Measurements from ENCODE around the gene TMEM170A.

Gene TMEM170A

GRCh38 chr16:75472908-75473877, 8.7 kb upstream of the TMEM170A start:
- TF ChIP-seq TAF1 (IDR thresholded peaks at IDR 0.05; ENCODE audit: low read depth) (no peak), EP300 (IDR thresholded peaks at IDR 0.05; ENCODE audit: borderline replicate concordance) (no peak), USF1 (IDR thresholded peaks at IDR 0.05) (no peak), ZBTB7A (IDR thresholded peaks at IDR 0.05; ENCODE audit: low read depth) (no peak), TCF12 (IDR thresholded peaks at IDR 0.05; ENCODE audit: low read depth) (no peak), NFIC (IDR thresholded peaks at IDR 0.05) (no peak), TEAD4 (IDR thresholded peaks at IDR 0.05) (no peak), YY1 (IDR thresholded peaks at IDR 0.05; ENCODE audit: low read depth) (no peak), RAD21 (IDR thresholded peaks at IDR 0.05; ENCODE audit: low read depth) (no peak), CEBPB (IDR thresholded peaks at IDR 0.05) (no peak), EGR1 (IDR thresholded peaks at IDR 0.05) (no peak)
- TF ChIP-seq, protein P1, sequence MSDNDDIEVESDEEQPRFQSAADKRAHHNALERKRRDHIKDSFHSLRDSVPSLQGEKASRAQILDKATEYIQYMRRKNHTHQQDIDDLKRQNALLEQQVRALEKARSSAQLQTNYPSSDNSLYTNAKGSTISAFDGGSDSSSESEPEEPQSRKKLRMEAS (IDR thresholded peaks at IDR 0.05), result no peak

DNA sequence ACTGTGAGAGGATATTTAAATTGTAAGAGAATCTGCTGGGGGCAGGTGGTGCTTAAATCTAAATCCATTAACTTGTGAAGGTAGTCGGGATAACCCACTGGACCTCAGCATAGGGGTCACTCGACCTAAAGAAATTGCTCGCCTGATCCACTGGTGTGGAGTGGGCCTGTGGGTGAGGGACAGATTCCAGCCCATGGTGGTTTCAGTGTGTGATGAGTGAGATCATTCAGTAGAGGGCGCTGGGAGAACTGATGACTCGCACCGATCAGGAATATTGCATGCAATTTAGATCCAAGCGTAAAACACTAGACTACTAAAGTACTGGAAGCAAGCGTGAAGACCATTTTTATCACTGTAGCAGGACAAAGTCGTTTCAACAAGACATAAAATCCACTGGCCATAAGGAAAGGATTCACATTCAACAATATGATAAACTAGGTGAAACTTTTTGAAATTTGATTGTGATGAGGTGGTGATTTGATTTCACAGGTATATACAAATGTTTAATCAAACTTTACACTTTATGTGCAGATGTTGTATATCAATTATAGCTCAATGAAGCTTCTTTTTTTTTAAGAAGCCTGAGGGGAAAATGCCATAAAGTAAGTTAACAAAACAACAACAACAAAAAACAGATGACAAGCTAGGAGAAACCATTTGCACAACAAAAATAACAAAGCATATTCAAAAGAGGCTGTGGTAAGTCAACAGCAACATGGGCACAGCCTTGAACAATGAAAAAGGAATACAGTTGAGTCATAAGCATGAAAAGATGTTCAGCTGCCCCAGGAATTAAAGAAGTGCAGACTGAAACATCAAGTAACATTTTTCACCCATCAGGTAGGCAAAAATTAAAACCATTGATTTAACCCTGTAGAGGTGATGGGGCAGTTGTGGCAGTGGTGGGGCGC, 7.5 kb upstream of the TMEM170A start:
- TF ChIP-seq, protein P1 (IDR thresholded peaks at IDR 0.05), result no peak; the same call in 1 of the 2 replicates
- TF ChIP-seq CREB1 (IDR thresholded peaks at IDR 0.05; ENCODE audit: low read depth) (no peak), TEAD4 (IDR thresholded peaks at IDR 0.05) (peak; percentile 36; the same call in 1 of the 2 replicates), EGR1 (IDR thresholded peaks at IDR 0.05) (no peak), CEBPB (IDR thresholded peaks at IDR 0.05) (no peak), REST (IDR thresholded peaks at IDR 0.05; ENCODE audit: low read depth) (no peak), EP300 (IDR thresholded peaks at IDR 0.05; ENCODE audit: borderline replicate concordance) (no peak), YY1 (IDR thresholded peaks at IDR 0.05; ENCODE audit: low read depth) (no peak), RAD21 (IDR thresholded peaks at IDR 0.05; ENCODE audit: low read depth) (peak; percentile 96), ZBTB7A (IDR thresholded peaks at IDR 0.05; ENCODE audit: low read depth) (no peak), NFIC (IDR thresholded peaks at IDR 0.05) (no peak), TCF12 (IDR thresholded peaks at IDR 0.05; ENCODE audit: low read depth) (no peak), TAF1 (IDR thresholded peaks at IDR 0.05; ENCODE audit: low read depth) (no peak), USF1 (IDR thresholded peaks at IDR 0.05) (no peak), FOXM1 (IDR thresholded peaks at IDR 0.05; ENCODE audit: borderline replicate concordance, low read depth) (no peak)

- TF ChIP-seq FOXM1 (IDR thresholded peaks at IDR 0.05; ENCODE audit: borderline replicate concordance, low read depth), result no peak
- no peak for TF ChIP-seq CREB1 (IDR thresholded peaks at IDR 0.05; ENCODE audit: low read depth)
- no peak for TF ChIP-seq EP300 (IDR thresholded peaks at IDR 0.05; ENCODE audit: borderline replicate concordance)
- no peak for TF ChIP-seq TAF1 (IDR thresholded peaks at IDR 0.05; ENCODE audit: low read depth)
- no peak for TF ChIP-seq TEAD4 (IDR thresholded peaks at IDR 0.05)
- no peak for TF ChIP-seq CEBPB (IDR thresholded peaks at IDR 0.05)
- no peak for TF ChIP-seq YY1 (IDR thresholded peaks at IDR 0.05; ENCODE audit: low read depth)
- TF ChIP-seq USF1 (IDR thresholded peaks at IDR 0.05), result no peak
- no peak for TF ChIP-seq NFIC (IDR thresholded peaks at IDR 0.05)
- TF ChIP-seq RAD21 (IDR thresholded peaks at IDR 0.05; ENCODE audit: low read depth), result no peak
- no peak for TF ChIP-seq REST (IDR thresholded peaks at IDR 0.05; ENCODE audit: low read depth)
- no peak for TF ChIP-seq EGR1 (IDR thresholded peaks at IDR 0.05)
- TF ChIP-seq, protein P1 (IDR thresholded peaks at IDR 0.05), result no peak
- no peak for TF ChIP-seq ZBTB7A (IDR thresholded peaks at IDR 0.05; ENCODE audit: low read depth)
- no peak for TF ChIP-seq TCF12 (IDR thresholded peaks at IDR 0.05; ENCODE audit: low read depth)
These were observed 2.3 kb upstream of the TMEM170A start for GRCh38 chr16:75466760-75467159.

DNA sequence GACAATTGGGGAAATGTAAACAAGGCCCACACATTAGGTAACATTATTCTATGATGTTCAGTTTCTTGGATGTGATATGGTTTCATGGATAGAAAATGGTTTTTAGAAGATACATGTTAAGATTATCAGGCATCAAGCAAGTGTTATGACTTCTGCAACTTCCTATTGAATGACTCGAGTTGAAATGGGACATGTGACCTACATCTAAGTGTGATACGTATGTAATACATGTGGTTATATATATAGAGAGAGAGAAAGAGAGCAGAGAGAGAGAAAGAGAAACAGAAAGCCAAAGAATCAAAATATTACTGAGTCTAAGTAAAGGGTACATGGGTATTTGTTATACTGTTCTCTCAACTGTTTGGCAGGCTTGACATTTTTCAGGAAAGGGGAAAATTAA, 1.7 kb downstream of the TMEM170A start:
- TF ChIP-seq TEAD4 (IDR thresholded peaks at IDR 0.05), result no peak
- TF ChIP-seq ZBTB7A (IDR thresholded peaks at IDR 0.05; ENCODE audit: low read depth), result no peak
- TF ChIP-seq EGR1 (IDR thresholded peaks at IDR 0.05), result no peak
- TF ChIP-seq EP300 (IDR thresholded peaks at IDR 0.05; ENCODE audit: borderline replicate concordance), result no peak
- TF ChIP-seq CEBPB (IDR thresholded peaks at IDR 0.05), result no peak
- TF ChIP-seq REST (IDR thresholded peaks at IDR 0.05; ENCODE audit: low read depth), result no peak
- TF ChIP-seq RAD21 (IDR thresholded peaks at IDR 0.05; ENCODE audit: low read depth), result no peak
